Measurements from ENCODE around the gene SPSB1. TPM values are rescaled to one million over a fixed set of nuclear protein-coding genes. Genes with fewer than 3 reads are reported as not detected.

SPSB1 gene
- 2.7 and 5.4 TPM in 2 replicates for total RNA-seq
- polyA plus RNA-seq: 3.2 and 4.6 TPM in 2 replicates

- Histone ChIP-seq H3K4me3 (peak within 1 kb of the TSS; percentile 42), H3K27ac (no peak within 1 kb of the TSS), H3K27me3 (no peaks in the 10 kb centered on the region), H3K4me1 (ENCODE audit: low read depth) (no peaks in the 10 kb centered on the region), H3K36me3 (no peaks in the 10 kb centered on the region), H3K9me3 (ENCODE audit: low read depth) (no peaks in the 10 kb centered on the region)
- peak; percentile 87 to 88 for DNase-seq (ENCODE audit: low read depth in 1 of 2, low spot score in 1 of 2)
- TF ChIP-seq CTCF (IDR thresholded peaks at IDR 0.05; ENCODE audit: low read depth, low read length): no peak
Observed at GRCh38 chr1:9292361-9293240, at the start of gene SPSB1. TSS of gene SPSB1 (plus strand) at chr1:9292894. CDS start at chr1:9355892, 62,998 bp downstream.

GRCh38 chr1:9243066-9243739, 49.5 kb upstream of the SPSB1 start:
- no peak for DNase-seq (ENCODE audit: low read depth in 1 of 2, low spot score in 1 of 2)
- TF ChIP-seq CTCF (IDR thresholded peaks at IDR 0.05; ENCODE audit: low read depth, low read length): no peak
- Histone ChIP-seq H3K27ac (peak overlapping the region; percentile 28), H3K9me3 (ENCODE audit: low read depth) (no peaks in the 10 kb centered on the region), H3K36me3 (peaks cover 4% of the 10 kb centered on the region), H3K4me1 (ENCODE audit: low read depth) (peaks cover 11% of the 10 kb centered on the region), H3K4me3 (no peak overlapping the region), H3K27me3 (no peaks in the 10 kb centered on the region)

GRCh38 chr1:9244501-9245229, 48.0 kb upstream of the SPSB1 start:
- Histone ChIP-seq H3K27me3 (no peaks in the 10 kb centered on the region), H3K4me1 (ENCODE audit: low read depth) (peaks cover 15% of the 10 kb centered on the region), H3K36me3 (peaks cover 4% of the 10 kb centered on the region), H3K27ac (no peak overlapping the region), H3K9me3 (ENCODE audit: low read depth) (no peaks in the 10 kb centered on the region), H3K4me3 (no peak overlapping the region)
- TF ChIP-seq CTCF (IDR thresholded peaks at IDR 0.05; ENCODE audit: low read depth, low read length): no peak
- DNase-seq (ENCODE audit: low read depth in 1 of 2, low spot score in 1 of 2): peak in 1 of 2 donors; percentile 66

- Histone ChIP-seq H3K4me1 (ENCODE audit: low read depth) (peaks cover 19% of the 10 kb centered on the region), H3K36me3 (peaks cover 4% of the 10 kb centered on the region), H3K4me3 (no peak overlapping the region), H3K27me3 (no peaks in the 10 kb centered on the region), H3K27ac (no peak overlapping the region), H3K9me3 (ENCODE audit: low read depth) (no peaks in the 10 kb centered on the region)
- DNase-seq (ENCODE audit: low read depth in 1 of 2, low spot score in 1 of 2): no peak
- TF ChIP-seq CTCF (IDR thresholded peaks at IDR 0.05; ENCODE audit: low read depth, low read length): no peak
Observed at GRCh38 chr1:9245230-9245619, 47.5 kb upstream of the SPSB1 start.

- Histone ChIP-seq H3K36me3 (peaks cover 4% of the 10 kb centered on the region), H3K27me3 (no peaks in the 10 kb centered on the region), H3K9me3 (ENCODE audit: low read depth) (no peaks in the 10 kb centered on the region), H3K4me1 (ENCODE audit: low read depth) (peaks cover 22% of the 10 kb centered on the region), H3K4me3 (no peak overlapping the region), H3K27ac (no peak overlapping the region)
- TF ChIP-seq CTCF (IDR thresholded peaks at IDR 0.05; ENCODE audit: low read depth, low read length): no peak
- DNase-seq (ENCODE audit: low read depth in 1 of 2, low spot score in 1 of 2): no peak
Observed at GRCh38 chr1:9245661-9246060, 47.0 kb upstream of the SPSB1 start.

Data from cardiac muscle cell (in vitro differentiated cells and primary cell).